HEK293 (cell line): ENCODE results near the gene USP6.

Experiments
- CTCF ChIA-PET: fragments of 350-600 bp; formaldehyde crosslinking; extraction: SDS; loops from one replicate; lab custom pipeline; 2021; ENCODE audit warnings: antibody characterized with exemption; lab: Yijun Ruan, JAX
- POLR2A ChIA-PET: fragments of 300-600 bp; formaldehyde crosslinking; extraction: SDS; loops from one replicate; lab custom pipeline; 2020; ENCODE audit warnings: antibody characterized with exemption, inconsistent platforms; lab: Yijun Ruan, JAX
- H3K27ac ChIP-seq: fragments of 200-500 bp; sonication (Bioruptor generic); 2 replicates; pipeline ENCODE4 v1.5.1; 2014; ENCODE audit warnings: low read depth, low read length, control low read depth, inconsistent platforms; ENCODE audit errors: extremely low read depth
- H3K36me3 ChIP-seq, 2 experiments: fragments of 200-500 bp in 1 of 2; sonication (Bioruptor generic) in 1 of 2; 1 replicate in 1 of 2; 2 replicates in 1 of 2; pipeline ENCODE4 v1.5.1; 2014 to 2017; ENCODE audit warnings: inconsistent platforms in 2 of 2, low read length in 2 of 2; ENCODE audit not compliant: control insufficient read depth in 2 of 2, insufficient read depth in 1 of 2
- H3K4me1 ChIP-seq: fragments of 200-500 bp; sonication (Bioruptor generic); 2 replicates; pipeline ENCODE4 v1.5.1; 2014; ENCODE audit warnings: mild to moderate bottlenecking, low read length, inconsistent platforms; ENCODE audit not compliant: control insufficient read depth, insufficient read depth
- H3K4me3 ChIP-seq: 2 replicates; pipeline ENCODE4 v1.5.1; 2011; ENCODE audit warnings: low read depth, mild to moderate bottlenecking, control low read depth, low read length, moderate library complexity
- H3K9me3 ChIP-seq: fragments of 200-500 bp; sonication (Bioruptor generic); 2 replicates; pipeline ENCODE4 v1.5.1; 2014; ENCODE audit warnings: low read depth, low read length, inconsistent platforms; ENCODE audit not compliant: control insufficient read depth, insufficient read depth
- KLF17 ChIP-seq: fragments of 450-650 bp; formaldehyde crosslinking; IDR thresholded peaks from 2 replicates; pipeline ENCODE4 v1.5.1; 2016; ENCODE audit warnings: missing biosample characterization, missing genetic modification characterization
- SCRT2 ChIP-seq: fragments of 450-650 bp; formaldehyde crosslinking; IDR thresholded peaks from 2 replicates; pipeline ENCODE4 v1.5.1; 2016; ENCODE audit warnings: missing biosample characterization, missing genetic modification characterization
- ZBTB17 ChIP-seq: fragments of 450-650 bp; formaldehyde crosslinking; IDR thresholded peaks from 2 replicates; pipeline ENCODE4 v1.5.1; 2016; ENCODE audit warnings: missing biosample characterization, missing genetic modification characterization
- ZBTB20 ChIP-seq: fragments of 450-650 bp; formaldehyde crosslinking; IDR thresholded peaks from 2 replicates; pipeline ENCODE4 v1.5.1; 2016; ENCODE audit warnings: missing biosample characterization, missing genetic modification characterization
- ZFP3 ChIP-seq: fragments of 450-650 bp; formaldehyde crosslinking; IDR thresholded peaks from 2 replicates; pipeline ENCODE4 v1.5.1; 2016; ENCODE audit warnings: low read depth, missing biosample characterization, missing genetic modification characterization
- ZFP37 ChIP-seq: fragments of 450-650 bp; formaldehyde crosslinking; IDR thresholded peaks from 2 replicates; pipeline ENCODE4 v1.5.1; 2016; ENCODE audit warnings: missing biosample characterization, missing genetic modification characterization
- ZNF114 ChIP-seq: fragments of 450-650 bp; formaldehyde crosslinking; IDR thresholded peaks from 2 replicates; pipeline ENCODE4 v1.5.0; 2017; ENCODE audit warnings: missing biosample characterization, missing genetic modification characterization
- ZNF274 ChIP-seq, 2 experiments: fragments of 200-500 bp in 1 of 2; fragments of 450-650 bp in 1 of 2; sonication (Bioruptor generic) in 1 of 2; formaldehyde crosslinking in 1 of 2; IDR thresholded peaks; 2 replicates each; pipeline versions ENCODE4 v1.5.1 to v1.6.1; 2014 to 2016; ENCODE audit warnings: borderline replicate concordance in 1 of 2, inconsistent platforms in 1 of 2, low read length in 1 of 2, missing biosample characterization in 1 of 2, missing genetic modification characterization in 1 of 2
- ZNF350 ChIP-seq: fragments of 450-650 bp; formaldehyde crosslinking; IDR thresholded peaks from 2 replicates; pipeline ENCODE4 v1.5.0; 2017; ENCODE audit warnings: missing biosample characterization, mild to moderate bottlenecking, missing genetic modification characterization
- ZNF549 ChIP-seq: fragments of 450-650 bp; IDR thresholded peaks from 2 replicates; pipeline ENCODE4 v1.5.1; 2018; ENCODE audit warnings: missing biosample characterization, missing genetic modification characterization, mild to moderate bottlenecking, inconsistent platforms, moderate library complexity
- ZNF624 ChIP-seq: fragments of 450-650 bp; formaldehyde crosslinking; IDR thresholded peaks from 2 replicates; pipeline ENCODE4 v1.5.1; 2017; ENCODE audit warnings: missing biosample characterization, missing genetic modification characterization
- ZNF658 ChIP-seq: fragments of 450-650 bp; formaldehyde crosslinking; IDR thresholded peaks from 2 replicates; pipeline ENCODE4; 2016; ENCODE audit warnings: missing biosample characterization, missing genetic modification characterization
- ZNF664 ChIP-seq: fragments of 450-650 bp; formaldehyde crosslinking; IDR thresholded peaks from 2 replicates; pipeline ENCODE4 v1.5.1; 2016; ENCODE audit warnings: missing biosample characterization, missing genetic modification characterization
- ZNF692 ChIP-seq: fragments of 450-650 bp; formaldehyde crosslinking; IDR thresholded peaks from 2 replicates; pipeline ENCODE4 v1.5.1; 2016; ENCODE audit warnings: missing biosample characterization, missing genetic modification characterization
- ZNF792 ChIP-seq: fragments of 450-650 bp; formaldehyde crosslinking; IDR thresholded peaks from 2 replicates; pipeline ENCODE4 v1.5.1; 2016; ENCODE audit warnings: missing biosample characterization, missing genetic modification characterization
- ZSCAN16 ChIP-seq: fragments of 450-650 bp; formaldehyde crosslinking; IDR thresholded peaks from 2 replicates; pipeline ENCODE4 v1.5.1; 2016; ENCODE audit warnings: missing biosample characterization, missing genetic modification characterization

USP6 gene

GRCh38 chr17:5099271-5099670 is 16.6 kb upstream of the USP6 start (continued):
- no peak for TF ChIP-seq SCRT2 (tag by site-specific recombination)
- no peak for TF ChIP-seq ZNF114 (tag by site-specific recombination)
- TF ChIP-seq ZSCAN16 (tag by site-specific recombination): no peak
- TF ChIP-seq ZNF792 (tag by site-specific recombination): no peak

- ChIA-PET CTCF (no interaction called here), POLR2A (no interaction called here)
- no peaks in the 10 kb centered on the region for H3K4me1 ChIP-seq
- peaks cover 6% of the 10 kb centered on the region in 2 experiments for H3K36me3 ChIP-seq
- no peak overlapping the region for H3K4me3 ChIP-seq
- no peak for TF ChIP-seq ZBTB20
- no peak for TF ChIP-seq KLF17 (tag by site-specific recombination)
- TF ChIP-seq ZNF664 (tag by site-specific recombination): no peak
- TF ChIP-seq ZNF350: no peak
- no peak for TF ChIP-seq ZNF549 (tag by site-specific recombination)
- TF ChIP-seq ZNF692: no peak
- no peak for TF ChIP-seq ZNF274 (IDR thresholded peaks at IDR 0.05; ENCODE audit: low read length)
- TF ChIP-seq ZNF274 (tag by site-specific recombination; IDR thresholded peaks at IDR 0.05; ENCODE audit: borderline replicate concordance): no peak
- TF ChIP-seq ZNF114 (tag by site-specific recombination): no peak
- no peak for TF ChIP-seq ZBTB17
- no peak for TF ChIP-seq ZFP3 (tag by site-specific recombination)
- no peak for TF ChIP-seq ZNF624
- no peak for TF ChIP-seq ZFP37 (tag by site-specific recombination)
- no peak for TF ChIP-seq ZNF658 (tag by site-specific recombination)
- TF ChIP-seq, all 188 proteins: peak for 0
- Histone ChIP-seq H3K27ac (no peak overlapping the region), H3K9me3 (no peaks in the 10 kb centered on the region; the same call in 1 of the 2 replicates)
Measured at GRCh38 chr17:5100832-5101231, 15.0 kb upstream of the USP6 start.

- CTCF ChIA-PET: interaction anchor here (0.7 kb wide), 1 partner anchor 124 kb away, joined by 5 read pairs; no protein-coding TSS in a partner anchor
- TF ChIP-seq SCRT2 (tag by site-specific recombination) (peak; percentile 90), ZNF692 (no peak)
- TF ChIP-seq, all 188 proteins: peak for 1
- H3K4me1 ChIP-seq: no peaks in the 10 kb centered on the region
- H3K27ac ChIP-seq: no peak overlapping the region
- H3K9me3 ChIP-seq: peaks cover 6% of the 10 kb centered on the region
- peak overlapping the region; percentile 72; the same call in 1 of the 2 replicates for H3K4me3 ChIP-seq
- POLR2A ChIA-PET: interaction anchor here (0.6 kb wide), 1 partner anchor 81 kb away, joined by 3 read pairs; the partner anchor contains the start of gene ZNF594
- H3K36me3 ChIP-seq: peaks cover 45 to 57% of the 10 kb centered on the region in 2 experiments
Measured at GRCh38 chr17:5110816-5111215, 5.0 kb upstream of the USP6 start.
